NB4 (cell line): ENCODE results near the gene MAP3K21.

Experiments
- DNase-seq: peaks from one replicate; pipeline ENCODE4 v3.0.0; 2010; ENCODE audit warnings: low read depth
- H3K4me3 ChIP-seq: one replicate; pipeline ENCODE4 v1.5.1; 2011; ENCODE audit warnings: mild to moderate bottlenecking, low read depth, low read length, moderate library complexity
- CTCF ChIP-seq: IDR thresholded peaks from one replicate; pipeline ENCODE4 v1.5.1; 2012; ENCODE audit warnings: low read depth, low read length
- MAX ChIP-seq: IDR thresholded peaks from 2 replicates; pipeline ENCODE4 v1.6.1; 2011; ENCODE audit warnings: low read depth, low read length
- MYC ChIP-seq: IDR thresholded peaks from 2 replicates; pipeline ENCODE4 v1.6.1; 2011; ENCODE audit warnings: low read depth, low read length
- POLR2A ChIP-seq: IDR thresholded peaks from 2 replicates; pipeline ENCODE4 v1.6.1; 2011; ENCODE audit warnings: mild to moderate bottlenecking; ENCODE audit not compliant: insufficient read length; ENCODE audit errors: extremely low read depth

MAP3K21 gene

GRCh38 chr1:233406994-233407631 is 79.6 kb downstream of the MAP3K21 start:
- no peak for TF ChIP-seq POLR2A
- TF ChIP-seq CTCF: no peak
- TF ChIP-seq MYC: no peak
- no peak for TF ChIP-seq MAX
- no peak overlapping the region for H3K4me3 ChIP-seq
- DNase-seq: no peak

GRCh38 chr1:233409540-233409939 is 82.0 kb downstream of the MAP3K21 start:
- no peak for DNase-seq
- no peak for TF ChIP-seq CTCF
- no peak for TF ChIP-seq MYC
- TF ChIP-seq POLR2A: no peak
- TF ChIP-seq MAX: no peak
- no peak overlapping the region for H3K4me3 ChIP-seq

- no peak for TF ChIP-seq POLR2A
- no peak for TF ChIP-seq MYC
- TF ChIP-seq CTCF: no peak
- TF ChIP-seq MAX: no peak
- no peak overlapping the region for H3K4me3 ChIP-seq
- no peak for DNase-seq
Measured at GRCh38 chr1:233410906-233411305, 83.4 kb downstream of the MAP3K21 start.

GRCh38 chr1:233412812-233413211 is 85.3 kb downstream of the MAP3K21 start:
- TF ChIP-seq CTCF (no peak), MAX (no peak), POLR2A (no peak), MYC (no peak)
- H3K4me3 ChIP-seq: no peak overlapping the region
- no peak for DNase-seq

GRCh38 chr1:233421293-233421692 is 93.8 kb downstream of the MAP3K21 start:
- H3K4me3 ChIP-seq: no peak overlapping the region
- TF ChIP-seq MYC (no peak), MAX (no peak), CTCF (no peak), POLR2A (no peak)
- no peak for DNase-seq

GRCh38 chr1:233424779-233425178 is 97.3 kb downstream of the MAP3K21 start:
- H3K4me3 ChIP-seq: no peak overlapping the region
- DNase-seq: no peak
- TF ChIP-seq MYC: no peak
- no peak for TF ChIP-seq MAX
- no peak for TF ChIP-seq POLR2A
- no peak for TF ChIP-seq CTCF
